ENCODE measurements around the gene TMEM119. TPM values are rescaled to one million over a fixed set of nuclear protein-coding genes. Genes with fewer than 3 reads are reported as not detected.

TMEM119 gene
- total and polyA plus RNA-seq, 2 of the 13 experiments (the other 11 are each of a cell fraction or from before 2014, with no cell fraction given): not detected

DNA sequence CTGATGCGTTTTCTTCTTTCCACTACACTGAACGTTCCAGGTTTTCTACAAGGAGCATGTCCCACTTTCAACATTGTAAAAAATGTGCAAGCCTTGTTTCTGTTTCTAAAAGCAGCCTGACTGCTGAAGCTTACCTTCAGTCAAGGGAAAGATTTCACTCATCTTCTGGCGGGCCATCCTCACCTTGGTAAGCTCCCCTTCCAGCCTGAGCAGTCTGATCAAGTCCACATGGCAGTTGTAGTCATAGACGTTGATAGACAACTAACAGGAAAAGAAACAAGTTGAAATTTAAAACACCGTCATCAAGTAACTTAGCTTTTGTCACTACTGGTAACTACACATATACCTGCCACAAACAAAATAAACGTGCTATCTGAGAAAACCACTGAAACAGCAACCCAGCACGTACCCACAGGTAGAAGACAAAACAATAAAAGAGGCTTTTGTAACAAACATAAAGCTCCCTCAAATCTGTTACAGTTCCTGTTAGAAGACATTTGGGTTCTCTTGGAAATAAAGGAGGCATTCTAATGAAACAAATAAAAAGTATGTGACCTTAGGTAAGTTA, 48.8 kb downstream of the TMEM119 start (continued):
- TF ChIP-seq ZFX (CRISPR knock-in tag; IDR thresholded peaks at IDR 0.05; ENCODE audit: low read depth): no peak
- no peak for TF ChIP-seq FOXO4 (CRISPR knock-in tag; conservative IDR thresholded peaks at IDR 0.05)
- TF ChIP-seq ARNT (IDR thresholded peaks at IDR 0.05): no peak
- TF ChIP-seq MXD1 (CRISPR knock-in tag; IDR thresholded peaks at IDR 0.05): no peak
- TF ChIP-seq ZNF703 (CRISPR knock-in tag; IDR thresholded peaks at IDR 0.05; ENCODE audit: borderline replicate concordance): no peak
- TF ChIP-seq MATR3 (CRISPR knock-in tag; IDR thresholded peaks at IDR 0.05): no peak
- no peak for TF ChIP-seq HOXA7 (CRISPR knock-in tag; IDR thresholded peaks at IDR 0.05)
- TF ChIP-seq ZNF652 (CRISPR knock-in tag; IDR thresholded peaks at IDR 0.05; ENCODE audit: borderline replicate concordance, low read depth): no peak

DNA sequence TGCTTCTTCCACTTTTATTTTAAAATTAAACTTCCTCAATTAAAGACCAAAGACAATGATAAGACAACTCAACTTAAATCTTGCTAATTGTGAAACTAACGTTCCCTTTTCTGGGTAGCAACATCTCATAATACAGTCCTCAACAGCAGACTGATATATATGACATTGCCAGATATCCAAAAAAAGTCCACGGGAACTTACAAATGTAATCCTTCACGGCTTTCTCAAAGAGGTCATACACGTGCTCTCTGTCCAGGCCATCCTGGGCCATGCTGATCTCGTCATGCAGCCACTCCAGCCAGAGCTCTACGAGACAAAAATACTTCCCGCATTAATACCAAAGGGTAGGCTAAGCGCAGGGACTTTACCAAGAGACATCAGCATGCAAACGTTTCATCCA, 50.2 kb downstream of the TMEM119 start:
- H3K36me3 ChIP-seq (replicated peaks in 1 of 2; ENCODE audit: control insufficient read depth in 1 of 2, insufficient read depth in 2 of 2, low read length in 2 of 2): peaks cover 24 to 65% of the 10 kb centered on the region in 2 experiments
- no peak for ATAC-seq
- no peaks in the 10 kb centered on the region for H3K27me3 ChIP-seq (ENCODE audit: control insufficient read depth in 1 of 2, insufficient read depth in 2 of 2, low read length in 2 of 2)
- no peak for DNase-seq (ENCODE audit: low spot score)
- in situ Hi-C loops (cut with HindIII; ENCODE audit: extremely low pct_ligation_motif_present, low pct_unique_long_range_greater_than_20kb): no loop called here
- H3K4me3 ChIP-seq (replicated peaks in 1 of 3; ENCODE audit: insufficient read depth in 1 of 3, low read depth in 2 of 3, low read length in 3 of 3): no peak overlapping the region
- FAIRE-seq: no peak
- no peak overlapping the region for H2AFZ ChIP-seq (ENCODE audit: low read length)
- no peaks in the 10 kb centered on the region for H3K9me3 ChIP-seq (ENCODE audit: low read length)
- H3K4me1 ChIP-seq (ENCODE audit: insufficient read depth, low read length): peaks cover 10% of the 10 kb centered on the region; the same call in 1 of the 2 replicates
- TF ChIP-seq GLI4 (CRISPR knock-in tag; IDR thresholded peaks at IDR 0.05; ENCODE audit: borderline replicate concordance) (no peak), XBP1 (CRISPR knock-in tag; IDR thresholded peaks at IDR 0.05) (no peak), GATAD1 (CRISPR knock-in tag; IDR thresholded peaks at IDR 0.05) (no peak), RBM22 (optimal IDR thresholded peaks at IDR 0.05; ENCODE audit: low read length) (peak; percentile 23)
- no peak overlapping the region for H3K27ac ChIP-seq (ENCODE audit: extremely low read length, insufficient read depth, low read length)
- peaks cover 10% of the 10 kb centered on the region; the same call in 1 of the 2 replicates for H4K20me1 ChIP-seq (ENCODE audit: insufficient read depth, low read length)
- ChIA-PET CTCF (ENCODE audit: low intra/inter-chr PET ratio, low total read pairs) (no interaction called here), POLR2A (no interaction called here)
- H3K79me2 ChIP-seq (ENCODE audit: insufficient read depth, low read length): peaks cover 49% of the 10 kb centered on the region
- no peak overlapping the region for H3K4me2 ChIP-seq (ENCODE audit: low read depth, low read length)
- intact Hi-C loops (cut with micrococcal nuclease; ENCODE audit: unreplicated experiment): no loop called here
- 93% methylated on average over 9 of the region's 9 CpGs for WGBS (ENCODE audit: low lambda C conversion rate)
- no TSS peak for BruUV-seq (replicated peaks)
- H3K9ac ChIP-seq (ENCODE audit: insufficient read depth, low read depth, low read length): no peak overlapping the region
